CD14-positive monocyte (primary cell): ENCODE data around the gene NR6A1. TPM values are rescaled to one million over a fixed set of nuclear protein-coding genes. Genes with fewer than 3 reads are reported as not detected.

Experiments used
- DNase-seq, 3 donors: peaks; one replicate each; pipeline ENCODE4 v3.0.0-alpha.2; 2011 to 2022
- H2AFZ ChIP-seq: 2 replicates; pipeline ENCODE4 v1.6.0; 2012; ENCODE audit warnings: mild to moderate bottlenecking, low read depth, low read length, inconsistent platforms; ENCODE audit not compliant: insufficient read depth, poor library complexity, severe bottlenecking
- H3K27ac ChIP-seq, 2 donors: 1 replicate in 1 of 2; 2 replicates in 1 of 2; pipeline ENCODE4 v1.5.1; 2012 to 2013; ENCODE audit warnings: low read length in 2 of 2, control low read depth in 1 of 2, inconsistent platforms in 1 of 2, low read depth in 1 of 2, mild to moderate bottlenecking in 1 of 2
- H3K27me3 ChIP-seq, 2 donors: one replicate each; pipeline versions ENCODE4 v1.6.0 to v1.6.1; 2011 to 2013; ENCODE audit warnings: low read length in 2 of 2; ENCODE audit not compliant: control insufficient read depth in 2 of 2, insufficient read depth in 2 of 2
- H3K36me3 ChIP-seq, 2 donors: replicated peaks in 1 of 2; 1 replicate in 1 of 2; 2 replicates in 1 of 2; pipeline versions ENCODE4 v1.5.1 to v1.6.1; 2012 to 2013; ENCODE audit warnings: low read length in 2 of 2, control low read depth in 1 of 2, inconsistent platforms in 1 of 2, mild to moderate bottlenecking in 1 of 2; ENCODE audit not compliant: insufficient read depth in 2 of 2, control insufficient read depth in 1 of 2
- H3K4me1 ChIP-seq, 2 donors: 1 replicate in 1 of 2; 2 replicates in 1 of 2; pipeline versions ENCODE4 v1.5.1 to v1.6.1; 2012 to 2013; ENCODE audit warnings: low read length in 2 of 2, control low read depth in 1 of 2, inconsistent platforms in 1 of 2, mild to moderate bottlenecking in 1 of 2, moderate library complexity in 1 of 2; ENCODE audit not compliant: insufficient read depth in 2 of 2, control insufficient read depth in 1 of 2
- H3K4me2 ChIP-seq: replicated peaks from 2 replicates; pipeline ENCODE3; 2012; ENCODE audit warnings: low read length, moderate library complexity, mild to moderate bottlenecking; ENCODE audit not compliant: poor library complexity, severe bottlenecking; ENCODE audit errors: extremely low read depth
- H3K4me3 ChIP-seq, 3 experiments: fragments of 200-600 bp in 1 of 3; sonication (generic) in 1 of 3; replicated peaks in 1 of 3; 1 replicate in 2 of 3; 2 replicates in 1 of 3; pipeline ENCODE4 v1.5.1; 2011 to 2013; ENCODE audit warnings: low read length in 3 of 3, mild to moderate bottlenecking in 3 of 3, control low read depth in 2 of 3, low read depth in 2 of 3, inconsistent platforms in 1 of 3, moderate library complexity in 1 of 3
- H3K79me2 ChIP-seq: 2 replicates; pipeline ENCODE4 v1.6.0; 2012; ENCODE audit warnings: mild to moderate bottlenecking, control low read depth, inconsistent platforms, low read length, moderate library complexity; ENCODE audit not compliant: insufficient read depth
- H3K9ac ChIP-seq: 2 replicates; pipeline ENCODE4 v1.6.0; 2017; ENCODE audit warnings: low read length, mild to moderate bottlenecking; ENCODE audit not compliant: insufficient read depth, poor library complexity, severe bottlenecking
- H3K9me3 ChIP-seq, 2 donors: replicated peaks in 1 of 2; 1 replicate in 1 of 2; 2 replicates in 1 of 2; pipeline versions ENCODE4 v1.5.1 to v1.6.1; 2012 to 2013; ENCODE audit warnings: low read length in 2 of 2, control low read depth in 1 of 2; ENCODE audit not compliant: control insufficient read depth in 1 of 2, insufficient read depth in 1 of 2
- H4K20me1 ChIP-seq: 2 replicates; pipeline ENCODE4 v1.6.0; 2012; ENCODE audit warnings: mild to moderate bottlenecking, low read length, control low read depth, moderate library complexity; ENCODE audit not compliant: insufficient read depth
- H3K27ac Mint-ChIP-seq, 7 donors: one replicate each; pipeline ENCODE4 v1.8.0; 2020; ENCODE audit warnings: mild to moderate bottlenecking in 7 of 7, mixed read lengths in 7 of 7, moderate library complexity in 6 of 7, inconsistent platforms in 2 of 7
- H3K27me3 Mint-ChIP-seq, 3 donors: one replicate each; pipeline ENCODE4 v1.8.0; 2021 to 2022; ENCODE audit warnings: low read depth in 3 of 3, mild to moderate bottlenecking in 3 of 3, mixed read lengths in 3 of 3, moderate library complexity in 3 of 3, inconsistent platforms in 1 of 3
- H3K36me3 Mint-ChIP-seq, 2 donors: one replicate each; pipeline ENCODE4 v1.8.0; 2020; ENCODE audit warnings: mixed read lengths in 2 of 2, inconsistent platforms in 1 of 2, mild to moderate bottlenecking in 1 of 2
- H3K4me1 Mint-ChIP-seq: one replicate; pipeline ENCODE4 v1.8.0; 2020; ENCODE audit warnings: mild to moderate bottlenecking, mixed read lengths
- H3K4me3 Mint-ChIP-seq, 2 donors: one replicate each; pipeline ENCODE4 v1.8.0; 2020; ENCODE audit warnings: mild to moderate bottlenecking in 2 of 2, mixed read lengths in 2 of 2, moderate library complexity in 1 of 2
- H3K9me3 Mint-ChIP-seq, 7 donors: one replicate each; pipeline ENCODE4 v1.8.0; 2020 to 2022; ENCODE audit warnings: mixed read lengths in 7 of 7, mild to moderate bottlenecking in 6 of 7, moderate library complexity in 6 of 7, inconsistent platforms in 2 of 7
- WGBS: methylation state at CpG from one replicate; pipeline ENCODE4 v1.1.5; 2013; ENCODE audit warnings: missing lambda C conversion rate; ENCODE audit not compliant: insufficient coverage; 5-methylcytosine and 5-hydroxymethylcytosine counted together
- intact Hi-C, 2 donors: fragments of 100-400 bp; cut with micrococcal nuclease; formaldehyde crosslinking; loops; one replicate each; pipeline versions ENCODE4 v1.15.0 to v1.15.1; 2023
- polyA plus RNA-seq, 3 donors: library from polyadenylated mRNA; depleted of rRNA in 1 of 3; unstranded in 2 of 3; stranded (reverse) in 1 of 3; fragments of 300-500 nt in 2 of 3; fragments of >200 nt in 1 of 3; fragmentation: Illumina TruSeq in 2 of 3; gene quantifications; 1 replicate in 2 of 3; 2 replicates in 1 of 3; pipeline ENCODE4 v1.2.3, GENCODE V29; 2012 to 2021
- TF ChIP-seq, protein P1 (sequence below): fragments of 200-600 bp; IDR thresholded peaks from one replicate; pipeline ENCODE4 v1.8.0; 2022; ENCODE audit warnings: antibody characterized with exemption, mild to moderate bottlenecking

NR6A1 gene
- polyA plus RNA-seq, 3 donors = 0.15 to 2.9 (median 0.28) TPM

DNA sequence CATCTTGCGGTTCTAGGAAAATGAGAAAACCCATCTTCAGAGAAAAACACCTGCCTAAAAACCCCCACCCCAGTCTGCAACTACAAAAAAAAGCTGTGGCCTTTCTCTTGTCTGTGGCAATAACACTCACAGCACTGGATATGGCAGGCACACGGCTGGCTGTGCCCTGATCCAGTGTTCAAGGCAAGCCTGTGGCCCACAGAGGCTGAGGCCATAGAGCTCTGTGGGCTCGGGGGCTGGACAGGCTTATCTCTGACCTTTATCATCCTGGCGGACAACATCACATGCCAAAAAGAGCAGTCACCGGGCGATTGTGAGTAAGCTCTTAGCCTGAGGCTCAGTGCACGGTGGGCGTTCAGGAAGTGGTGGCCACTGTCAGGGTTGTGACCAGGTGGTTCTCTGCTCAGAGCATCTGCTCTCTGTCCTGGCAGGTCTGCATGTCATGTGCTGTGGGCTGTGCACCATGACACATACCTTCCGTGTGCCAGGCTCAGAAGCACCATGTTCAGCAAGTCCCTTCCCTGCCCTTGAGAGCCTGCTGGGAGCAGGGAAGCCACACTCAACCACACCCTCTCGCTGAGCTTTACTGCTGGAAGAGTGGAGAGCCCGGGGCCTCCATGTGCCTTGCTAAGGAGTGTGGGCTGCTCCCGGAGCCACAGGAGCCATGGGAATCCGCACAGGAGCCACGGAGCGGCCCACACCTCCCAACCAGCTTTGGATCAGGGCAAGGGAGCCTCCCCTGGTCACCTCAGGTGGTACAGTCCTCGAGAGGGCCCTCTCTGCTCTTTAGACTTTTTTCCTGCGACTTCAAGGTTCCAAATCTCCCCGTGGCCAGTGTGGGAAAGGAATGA is 47.5 kb upstream of the NR6A1 start:
- Histone ChIP-seq H3K36me3 (no peaks in the 10 kb centered on the region), H3K27me3 (no peaks in the 10 kb centered on the region), H3K9ac (no peak overlapping the region), H3K79me2 (no peaks in the 10 kb centered on the region), H2AFZ (no peak overlapping the region), H3K27ac (no peak overlapping the region), H3K4me1 (no peaks in the 10 kb centered on the region), H3K4me2 (no peak overlapping the region), H4K20me1 (no peaks in the 10 kb centered on the region), H3K9me3 (no peaks in the 10 kb centered on the region), H3K4me3 (no peak overlapping the region)
- Mint-ChIP-seq H3K27ac (no peak overlapping the region), H3K9me3 (no peaks in the 10 kb centered on the region), H3K4me3 (no peak overlapping the region), H3K36me3 (no peaks in the 10 kb centered on the region), H3K4me1 (no peaks in the 10 kb centered on the region), H3K27me3 (peaks cover 3 to 6% (median 4%) of the 10 kb centered on the region in 3 donors)
- TF ChIP-seq, protein P1, sequence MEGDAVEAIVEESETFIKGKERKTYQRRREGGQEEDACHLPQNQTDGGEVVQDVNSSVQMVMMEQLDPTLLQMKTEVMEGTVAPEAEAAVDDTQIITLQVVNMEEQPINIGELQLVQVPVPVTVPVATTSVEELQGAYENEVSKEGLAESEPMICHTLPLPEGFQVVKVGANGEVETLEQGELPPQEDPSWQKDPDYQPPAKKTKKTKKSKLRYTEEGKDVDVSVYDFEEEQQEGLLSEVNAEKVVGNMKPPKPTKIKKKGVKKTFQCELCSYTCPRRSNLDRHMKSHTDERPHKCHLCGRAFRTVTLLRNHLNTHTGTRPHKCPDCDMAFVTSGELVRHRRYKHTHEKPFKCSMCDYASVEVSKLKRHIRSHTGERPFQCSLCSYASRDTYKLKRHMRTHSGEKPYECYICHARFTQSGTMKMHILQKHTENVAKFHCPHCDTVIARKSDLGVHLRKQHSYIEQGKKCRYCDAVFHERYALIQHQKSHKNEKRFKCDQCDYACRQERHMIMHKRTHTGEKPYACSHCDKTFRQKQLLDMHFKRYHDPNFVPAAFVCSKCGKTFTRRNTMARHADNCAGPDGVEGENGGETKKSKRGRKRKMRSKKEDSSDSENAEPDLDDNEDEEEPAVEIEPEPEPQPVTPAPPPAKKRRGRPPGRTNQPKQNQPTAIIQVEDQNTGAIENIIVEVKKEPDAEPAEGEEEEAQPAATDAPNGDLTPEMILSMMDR = no peak
- WGBS = 66% methylated on average over 12 of the region's 18 CpGs
- no peak for DNase-seq
- intact Hi-C loops = no loop called here

DNA sequence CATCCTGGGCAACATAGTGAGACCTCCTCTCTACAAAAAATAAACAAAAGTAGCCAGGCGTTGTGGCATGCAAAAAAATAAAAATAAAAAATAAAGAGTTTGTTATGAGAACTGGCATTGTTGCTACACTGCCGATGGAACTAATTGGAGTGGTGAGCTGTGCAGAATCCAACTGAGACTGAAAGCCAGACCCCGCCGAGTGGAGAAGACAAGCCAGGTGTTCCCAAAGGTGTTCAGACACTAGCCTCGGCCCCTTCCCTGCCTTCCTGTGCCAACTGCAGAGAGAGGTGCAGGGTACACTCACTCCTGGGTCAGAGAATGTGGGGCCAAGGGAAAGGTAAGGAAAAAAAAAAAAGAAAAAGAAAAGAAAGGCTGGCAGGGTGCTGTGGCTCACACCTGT is 44.5 kb upstream of the NR6A1 start:
- no peak for DNase-seq
- H3K4me3 ChIP-seq = no peak overlapping the region
- no peaks in the 10 kb centered on the region for H4K20me1 ChIP-seq
- no peak overlapping the region for H3K4me2 ChIP-seq
- H3K79me2 ChIP-seq = no peaks in the 10 kb centered on the region
- Mint-ChIP-seq H3K9me3 (peaks cover 0 to 2% (median 0%) of the 10 kb centered on the region in 7 donors), H3K27ac (peak overlapping the region in 1 of 7 donors; percentile 9), H3K27me3 (peaks cover 4 to 6% (median 4%) of the 10 kb centered on the region in 3 donors), H3K4me1 (no peaks in the 10 kb centered on the region), H3K36me3 (no peaks in the 10 kb centered on the region), H3K4me3 (no peak overlapping the region)
- TF ChIP-seq, protein P1 = no peak
- no peaks in the 10 kb centered on the region for H3K4me1 ChIP-seq
- H3K27me3 ChIP-seq = no peaks in the 10 kb centered on the region
- no peaks in the 10 kb centered on the region for H3K36me3 ChIP-seq
- WGBS = 98% methylated on average over 4 of the region's 5 CpGs
- no peak overlapping the region for H3K27ac ChIP-seq
- intact Hi-C loops = no loop called here
- H3K9me3 ChIP-seq = no peaks in the 10 kb centered on the region
- H3K9ac ChIP-seq = no peak overlapping the region
- no peak overlapping the region for H2AFZ ChIP-seq
